NB4 (cell line): ENCODE data around the gene CXCL8.

Experiments
- DNase-seq: peaks from one replicate; pipeline ENCODE4 v3.0.0; 2010; ENCODE audit warnings: low read depth
- H3K4me3 ChIP-seq: one replicate; pipeline ENCODE4 v1.5.1; 2011; ENCODE audit warnings: mild to moderate bottlenecking, low read depth, low read length, moderate library complexity
- CTCF ChIP-seq: IDR thresholded peaks from one replicate; pipeline ENCODE4 v1.5.1; 2012; ENCODE audit warnings: low read depth, low read length
- MAX ChIP-seq: IDR thresholded peaks from 2 replicates; pipeline ENCODE4 v1.6.1; 2011; ENCODE audit warnings: low read depth, low read length
- MYC ChIP-seq: IDR thresholded peaks from 2 replicates; pipeline ENCODE4 v1.6.1; 2011; ENCODE audit warnings: low read depth, low read length
- POLR2A ChIP-seq: IDR thresholded peaks from 2 replicates; pipeline ENCODE4 v1.6.1; 2011; ENCODE audit warnings: mild to moderate bottlenecking; ENCODE audit not compliant: insufficient read length; ENCODE audit errors: extremely low read depth

CXCL8 gene

GRCh38 chr4:73725985-73726384 lies 14.4 kb upstream of the CXCL8 start:
- no peak overlapping the region for H3K4me3 ChIP-seq
- DNase-seq, result no peak
- TF ChIP-seq POLR2A (no peak), MAX (no peak), MYC (no peak), CTCF (no peak)

GRCh38 chr4:73727685-73728084 lies 12.7 kb upstream of the CXCL8 start:
- TF ChIP-seq MAX, result no peak
- TF ChIP-seq POLR2A, result no peak
- TF ChIP-seq CTCF, result no peak
- no peak for TF ChIP-seq MYC
- no peak overlapping the region for H3K4me3 ChIP-seq
- no peak for DNase-seq

GRCh38 chr4:73728091-73728741 lies 12.2 kb upstream of the CXCL8 start:
- no peak overlapping the region for H3K4me3 ChIP-seq
- no peak for TF ChIP-seq POLR2A
- no peak for TF ChIP-seq MAX
- TF ChIP-seq MYC, result no peak
- no peak for TF ChIP-seq CTCF
- no peak for DNase-seq

- DNase-seq, result peak; percentile 86
- peak; percentile 78 for TF ChIP-seq CTCF
- peak; percentile 16; the same call in 1 of the 2 replicates for TF ChIP-seq MYC
- no peak for TF ChIP-seq POLR2A
- 0 out of 2 replicates have a peak, but pooled peaks have one; percentile 15 for TF ChIP-seq MAX
These were observed 10.7 kb upstream of the CXCL8 start for GRCh38 chr4:73729534-73730165.

GRCh38 chr4:73730292-73730691 lies 10.1 kb upstream of the CXCL8 start:
- peak; percentile 48 for DNase-seq
- TF ChIP-seq CTCF (no peak), POLR2A (no peak), MYC (no peak), MAX (no peak)
- no peak overlapping the region for H3K4me3 ChIP-seq

More at GRCh38 chr4:73729534-73730165, 10.7 kb upstream of the CXCL8 start:
- H3K4me3 ChIP-seq, result no peak overlapping the region
